Activated naive CD8-positive, alpha-beta T cell (primary cell): Measurements from ENCODE around the gene SOX18.

ENCODE experiments used
- H3K27ac Mint-ChIP-seq: one replicate; pipeline ENCODE4 v1.8.0; 2021; ENCODE audit warnings: mixed read lengths
- H3K27me3 Mint-ChIP-seq: one replicate; pipeline ENCODE4 v1.8.0; 2021; ENCODE audit warnings: mixed read lengths
- H3K36me3 Mint-ChIP-seq: one replicate; pipeline ENCODE4 v1.8.0; 2021; ENCODE audit warnings: mixed read lengths
- H3K4me1 Mint-ChIP-seq: one replicate; pipeline ENCODE4 v1.8.0; 2021; ENCODE audit warnings: low read depth, mixed read lengths
- H3K4me3 Mint-ChIP-seq: one replicate; pipeline ENCODE4 v1.8.0; 2021; ENCODE audit warnings: mild to moderate bottlenecking, mixed read lengths
- H3K9me3 Mint-ChIP-seq: one replicate; pipeline ENCODE4 v1.8.0; 2021; ENCODE audit warnings: low read depth, mixed read lengths

SOX18 gene

DNA sequence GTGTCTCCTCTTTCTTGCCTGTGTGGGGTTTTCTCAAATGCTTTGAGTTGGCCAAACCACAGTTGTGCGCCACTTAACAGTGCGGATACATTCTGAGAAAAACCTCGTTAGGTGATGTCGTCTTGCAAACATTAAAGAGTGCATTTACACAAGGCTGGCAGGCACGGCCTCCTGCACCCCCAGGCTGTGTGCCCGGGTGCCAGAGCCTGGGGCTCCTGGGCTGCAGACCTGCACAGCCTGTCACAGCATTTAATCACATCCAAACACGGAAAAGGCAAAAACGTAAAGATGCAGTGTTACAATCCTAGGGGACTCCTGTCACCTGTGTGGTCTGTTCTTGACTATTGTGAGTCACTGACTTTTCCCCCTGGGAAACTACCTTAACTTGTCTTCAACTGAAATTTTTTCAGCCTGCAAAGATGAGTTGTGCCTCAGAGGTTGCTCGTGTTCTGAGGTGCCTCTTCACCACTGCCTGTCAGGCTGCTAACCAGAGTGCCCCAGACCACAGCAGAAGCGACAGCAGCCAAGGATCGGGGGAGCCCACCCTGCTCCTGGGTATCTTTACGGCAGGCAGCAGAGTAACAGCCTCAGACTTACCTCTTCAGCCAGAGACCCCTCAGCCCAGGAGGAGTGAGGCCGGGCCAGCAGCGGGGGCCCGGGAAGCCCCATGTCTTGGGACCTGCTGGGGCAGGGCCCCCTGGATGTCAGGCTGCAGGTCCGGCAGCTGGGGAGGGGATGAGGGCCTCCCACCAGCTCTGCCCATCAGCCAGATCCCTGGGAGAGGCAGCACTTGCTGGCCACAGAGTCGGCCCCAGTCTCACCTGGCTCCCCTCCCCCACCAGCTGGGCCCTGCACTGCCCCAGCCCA lies 14.1 kb downstream of the SOX18 start:
- Mint-ChIP-seq H3K27ac (peak overlapping the region; percentile 92), H3K36me3 (peaks cover 2% of the 10 kb centered on the region), H3K9me3 (no peaks in the 10 kb centered on the region), H3K4me1 (peaks cover 31% of the 10 kb centered on the region), H3K27me3 (no peaks in the 10 kb centered on the region), H3K4me3 (peak overlapping the region; percentile 74)

GRCh38 chr20:64033981-64034493 lies 15.4 kb downstream of the SOX18 start:
- Mint-ChIP-seq H3K9me3 (no peaks in the 10 kb centered on the region), H3K27me3 (no peaks in the 10 kb centered on the region), H3K36me3 (peaks cover 2% of the 10 kb centered on the region), H3K4me3 (no peak overlapping the region), H3K27ac (peak overlapping the region; percentile 66), H3K4me1 (peaks cover 22% of the 10 kb centered on the region)

- Mint-ChIP-seq H3K27me3 (no peaks in the 10 kb centered on the region), H3K4me3 (no peak overlapping the region), H3K27ac (no peak overlapping the region), H3K4me1 (peaks cover 22% of the 10 kb centered on the region), H3K36me3 (peaks cover 2% of the 10 kb centered on the region), H3K9me3 (no peaks in the 10 kb centered on the region)
These were observed 16.5 kb downstream of the SOX18 start for GRCh38 chr20:64032706-64033624.

DNA sequence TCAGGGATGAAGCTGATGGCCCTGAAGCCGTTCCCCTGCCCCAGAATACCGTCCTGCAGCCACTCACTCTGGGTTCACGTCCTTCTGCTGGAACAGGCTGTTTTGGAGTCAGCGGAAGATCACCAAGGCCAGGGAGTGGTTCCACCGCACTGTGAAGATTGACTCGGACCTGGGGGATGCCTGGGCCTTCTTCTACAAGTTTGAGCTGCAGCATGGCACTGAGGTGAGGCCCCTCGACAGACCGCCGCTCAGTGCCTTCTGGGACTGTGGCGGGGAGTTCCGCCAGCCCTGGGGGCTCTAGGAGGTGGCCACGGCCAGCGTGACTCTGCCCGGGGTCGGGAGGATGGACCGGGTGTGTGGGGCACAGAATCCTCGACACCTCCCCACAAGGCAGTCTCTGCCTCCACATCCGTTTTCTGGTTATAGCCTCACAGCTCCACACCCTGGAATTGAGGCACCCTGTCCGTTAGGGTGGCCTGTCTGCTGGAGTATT lies 17.6 kb downstream of the SOX18 start:
- no peak overlapping the region for H3K27ac Mint-ChIP-seq
- no peaks in the 10 kb centered on the region for H3K9me3 Mint-ChIP-seq
- H3K36me3 Mint-ChIP-seq = peaks cover 2% of the 10 kb centered on the region
- H3K27me3 Mint-ChIP-seq = no peaks in the 10 kb centered on the region
- peaks cover 19% of the 10 kb centered on the region for H3K4me1 Mint-ChIP-seq
- H3K4me3 Mint-ChIP-seq = no peak overlapping the region

DNA sequence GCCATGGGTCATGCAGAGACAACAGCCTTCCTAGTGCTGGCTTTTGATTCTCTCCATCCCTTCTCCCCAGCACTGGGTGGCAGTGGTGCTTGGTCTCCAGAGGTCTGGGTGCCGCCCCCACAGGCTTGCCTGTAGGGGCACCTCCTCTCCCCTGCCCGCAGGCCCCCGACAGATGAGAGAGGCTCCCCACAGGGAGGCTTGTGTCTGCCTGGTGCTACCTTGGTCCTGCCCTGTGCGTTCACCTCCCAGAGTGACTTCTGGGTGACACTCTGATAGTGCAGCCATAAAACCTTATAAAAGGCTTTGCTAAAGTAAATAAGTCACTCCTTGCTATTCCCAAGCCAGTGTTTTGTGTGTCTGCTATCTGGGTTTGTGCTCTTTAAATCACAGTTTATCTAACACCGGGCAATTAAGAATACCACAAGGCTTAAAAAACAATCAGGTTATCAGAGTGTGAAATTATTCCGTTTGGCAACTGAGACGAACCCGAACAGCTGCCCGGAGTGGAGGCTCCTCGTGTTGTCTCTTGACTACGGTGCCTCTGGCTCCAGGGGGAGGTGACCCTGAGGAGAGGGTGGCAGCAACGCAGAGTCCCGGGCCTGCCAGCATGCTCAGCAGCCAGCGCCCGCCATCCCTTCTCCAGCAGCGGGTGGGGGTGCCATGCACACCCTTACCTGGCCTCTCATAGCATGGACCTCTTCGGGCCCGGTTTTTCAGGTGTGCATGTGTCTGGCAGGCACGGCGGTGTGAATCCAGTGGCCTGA lies 18.9 kb downstream of the SOX18 start:
- H3K9me3 Mint-ChIP-seq = no peaks in the 10 kb centered on the region
- H3K36me3 Mint-ChIP-seq = peaks cover 2% of the 10 kb centered on the region
- no peak overlapping the region for H3K4me3 Mint-ChIP-seq

GRCh38 chr20:64029293-64030117 lies 19.9 kb downstream of the SOX18 start:
- H3K4me1 Mint-ChIP-seq = peaks cover 7% of the 10 kb centered on the region
- H3K4me3 Mint-ChIP-seq = no peak overlapping the region
- H3K27me3 Mint-ChIP-seq = no peaks in the 10 kb centered on the region
- no peak overlapping the region for H3K27ac Mint-ChIP-seq
- no peaks in the 10 kb centered on the region for H3K9me3 Mint-ChIP-seq
- H3K36me3 Mint-ChIP-seq = no peaks in the 10 kb centered on the region

More for the DNA sequence above, 18.9 kb downstream of the SOX18 start:
- H3K4me1 Mint-ChIP-seq = peaks cover 16% of the 10 kb centered on the region
- H3K27ac Mint-ChIP-seq = no peak overlapping the region
- H3K27me3 Mint-ChIP-seq = no peaks in the 10 kb centered on the region

DNA sequence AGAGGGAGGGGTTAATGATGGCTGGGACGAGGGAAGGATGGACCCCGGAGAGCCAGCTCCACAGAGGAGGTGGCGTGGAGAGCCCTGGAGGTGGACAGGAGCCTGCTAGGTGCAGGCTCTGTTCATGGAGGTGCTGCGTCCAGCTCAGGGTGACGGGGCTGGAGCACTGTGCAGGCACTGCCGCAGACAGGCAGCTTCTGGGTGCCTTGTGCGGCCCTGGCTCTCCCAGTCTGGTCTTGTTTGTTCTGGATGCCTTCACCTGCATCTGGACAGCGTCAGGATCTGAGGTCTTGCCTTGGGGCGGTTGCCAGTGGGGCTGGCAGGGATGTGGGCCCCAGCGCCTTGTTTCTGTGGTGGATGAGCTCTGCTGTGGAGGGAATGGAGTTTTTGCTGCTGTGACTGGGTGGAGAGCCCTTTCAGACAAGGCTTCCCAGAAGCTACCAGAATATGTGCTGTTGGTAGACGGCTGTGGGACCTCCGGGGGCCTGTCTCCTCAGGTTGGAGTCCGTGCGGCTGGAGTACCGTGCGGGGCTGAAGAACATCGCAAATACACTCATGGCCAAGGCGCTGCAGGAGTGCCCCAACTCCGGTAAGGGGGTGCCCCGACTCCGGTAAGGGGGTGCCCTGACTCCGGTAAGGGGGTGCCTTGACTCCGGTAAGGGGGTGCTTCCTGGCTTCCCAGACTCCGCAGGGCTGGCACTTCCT lies 21.3 kb downstream of the SOX18 start:
- Mint-ChIP-seq H3K36me3 (peaks cover 2% of the 10 kb centered on the region), H3K4me3 (no peak overlapping the region), H3K9me3 (no peaks in the 10 kb centered on the region), H3K27me3 (no peaks in the 10 kb centered on the region), H3K4me1 (no peaks in the 10 kb centered on the region), H3K27ac (no peak overlapping the region)

- Mint-ChIP-seq H3K27me3 (no peaks in the 10 kb centered on the region), H3K9me3 (no peaks in the 10 kb centered on the region), H3K4me3 (no peak overlapping the region), H3K36me3 (peaks cover 5% of the 10 kb centered on the region), H3K4me1 (no peaks in the 10 kb centered on the region), H3K27ac (no peak overlapping the region)
These were observed 23.5 kb downstream of the SOX18 start for GRCh38 chr20:64025826-64026412.

- Mint-ChIP-seq H3K27me3 (no peaks in the 10 kb centered on the region), H3K4me1 (no peaks in the 10 kb centered on the region), H3K9me3 (no peaks in the 10 kb centered on the region), H3K4me3 (no peak overlapping the region), H3K36me3 (peaks cover 5% of the 10 kb centered on the region), H3K27ac (no peak overlapping the region)
These were observed 24.2 kb downstream of the SOX18 start for GRCh38 chr20:64025101-64025825.

GRCh38 chr20:64024141-64024990 lies 25.1 kb downstream of the SOX18 start:
- H3K27me3 Mint-ChIP-seq = no peaks in the 10 kb centered on the region
- H3K36me3 Mint-ChIP-seq = peaks cover 5% of the 10 kb centered on the region
- no peak overlapping the region for H3K27ac Mint-ChIP-seq
- no peaks in the 10 kb centered on the region for H3K4me1 Mint-ChIP-seq
- H3K4me3 Mint-ChIP-seq = no peak overlapping the region
- H3K9me3 Mint-ChIP-seq = no peaks in the 10 kb centered on the region

DNA sequence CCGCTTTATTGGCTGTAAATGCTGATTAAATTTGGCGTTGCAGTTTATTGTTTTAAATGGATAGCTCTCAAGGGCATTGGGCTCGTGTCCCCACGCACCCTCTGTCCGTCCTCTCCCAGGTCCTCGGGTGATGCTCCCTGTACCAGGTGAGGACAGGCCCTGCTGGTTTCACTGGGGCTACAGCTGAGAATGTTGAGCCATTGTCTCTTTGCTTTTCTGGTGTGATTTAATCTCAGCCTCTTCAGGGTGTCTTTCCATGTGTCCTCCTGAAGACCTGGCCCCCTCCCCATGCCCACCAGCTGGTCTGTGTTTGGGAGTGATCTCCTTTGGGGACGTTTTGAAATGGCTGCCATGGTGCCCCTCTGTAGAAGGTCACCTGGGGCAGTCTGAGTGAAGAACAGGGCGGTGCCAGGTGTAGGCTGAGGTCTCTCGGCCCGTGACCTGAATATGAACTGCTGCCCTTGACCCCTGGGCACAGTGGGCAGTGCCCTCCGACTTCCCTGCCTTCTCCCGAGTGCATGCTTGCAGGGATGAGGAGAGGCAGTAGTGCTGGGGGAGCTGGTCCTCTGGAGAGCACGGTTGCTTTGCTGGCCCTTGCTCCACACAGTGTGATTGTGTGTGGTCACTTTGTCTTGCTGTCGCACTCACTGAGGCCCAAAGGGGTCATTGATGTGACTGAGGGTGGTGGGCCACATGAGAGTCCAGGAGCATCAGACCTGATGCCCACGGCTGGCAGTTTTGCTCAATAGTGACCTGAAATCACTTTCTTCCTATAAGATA lies 25.9 kb downstream of the SOX18 start:
- Mint-ChIP-seq H3K27ac (no peak overlapping the region), H3K4me1 (no peaks in the 10 kb centered on the region), H3K36me3 (peaks cover 9% of the 10 kb centered on the region)

More for the DNA sequence above, 25.9 kb downstream of the SOX18 start:
- Mint-ChIP-seq H3K4me3 (no peak overlapping the region), H3K9me3 (no peaks in the 10 kb centered on the region), H3K27me3 (no peaks in the 10 kb centered on the region)
